Esophagus muscularis mucosa (tissue), 3 donors: ENCODE measurements around the gene CALML4.
"Not testable (repeated sequence)": the region's sequence is repeated elsewhere in the genome, so short reads cannot be mapped to it uniquely, and the experiment has no call there.

Experiments
- CTCF ChIP-seq, 3 experiments: fragments of 200-600 bp in 2 of 3; fragments of 450-650 bp in 1 of 3; sonication (generic) in 2 of 3; IDR thresholded peaks; one replicate each; pipeline ENCODE4 v1.5.1; 2017 to 2019; ENCODE audit warnings: antibody characterized with exemption in 3 of 3, mild to moderate bottlenecking in 2 of 3, moderate library complexity in 1 of 3
- POLR2A ChIP-seq: fragments of 450-650 bp; IDR thresholded peaks from one replicate; pipeline ENCODE4 v1.6.1; 2017; ENCODE audit warnings: antibody characterized with exemption, moderate library complexity, mild to moderate bottlenecking, low read depth

GRCh38 chr15:68172037-68172436 is 33.1 kb downstream of the CALML4 start:
- TF ChIP-seq CTCF (IDR thresholded peaks at IDR 0.05); POLR2A: not testable (repeated sequence)
